Activated naive CD4-positive, alpha-beta T cell treated with anti-CD3 and anti-CD28 coated beads for 36 hours (primary cell): ENCODE data around the gene ANKRD13B. TPM values are rescaled to one million over a fixed set of nuclear protein-coding genes. Genes with fewer than 3 reads are reported as not detected.
"Not testable (repeated sequence)": the region's sequence is repeated elsewhere in the genome, so short reads cannot be mapped to it uniquely, and the experiment has no call there.

ENCODE experiments used
- CTCF ChIA-PET: fragments of 350-600 bp; sonication (Branson Sonifier 250); formaldehyde crosslinking; loops from one replicate; lab custom pipeline; 2021; ENCODE audit warnings: antibody characterized with exemption; lab: Charles Lee
- DNase-seq: peaks from one replicate; pipeline ENCODE4 v3.0.0-alpha.2; 2020
- H3K27ac Mint-ChIP-seq: one replicate; pipeline ENCODE4 v1.8.0; 2021; ENCODE audit warnings: mild to moderate bottlenecking, mixed read lengths
- H3K27me3 Mint-ChIP-seq: one replicate; pipeline ENCODE4 v1.8.0; 2021; ENCODE audit warnings: low read depth, mixed read lengths
- H3K36me3 Mint-ChIP-seq: one replicate; pipeline ENCODE4 v1.8.0; 2021; ENCODE audit warnings: low read depth, mixed read lengths
- H3K4me1 Mint-ChIP-seq: one replicate; pipeline ENCODE4 v1.8.0; 2021; ENCODE audit warnings: low read depth, mixed read lengths
- H3K4me3 Mint-ChIP-seq: one replicate; pipeline ENCODE4 v1.8.0; 2021; ENCODE audit warnings: mild to moderate bottlenecking, moderate library complexity, mixed read lengths
- H3K9me3 Mint-ChIP-seq: one replicate; pipeline ENCODE4 v1.8.0; 2021; ENCODE audit warnings: mixed read lengths
- intact Hi-C: fragments of 100-400 bp; cut with micrococcal nuclease; formaldehyde crosslinking; loops from one replicate; pipeline ENCODE4 v1.15.1; 2023
- total RNA-seq, 2 experiments: library from RNA; stranded (reverse); gene quantifications; one replicate each; pipeline ENCODE4 v1.2.3, GENCODE V29; 2021

ANKRD13B gene
- total RNA-seq, 2 experiments from 2014 or later: 14.1 to 14.6 TPM

DNA sequence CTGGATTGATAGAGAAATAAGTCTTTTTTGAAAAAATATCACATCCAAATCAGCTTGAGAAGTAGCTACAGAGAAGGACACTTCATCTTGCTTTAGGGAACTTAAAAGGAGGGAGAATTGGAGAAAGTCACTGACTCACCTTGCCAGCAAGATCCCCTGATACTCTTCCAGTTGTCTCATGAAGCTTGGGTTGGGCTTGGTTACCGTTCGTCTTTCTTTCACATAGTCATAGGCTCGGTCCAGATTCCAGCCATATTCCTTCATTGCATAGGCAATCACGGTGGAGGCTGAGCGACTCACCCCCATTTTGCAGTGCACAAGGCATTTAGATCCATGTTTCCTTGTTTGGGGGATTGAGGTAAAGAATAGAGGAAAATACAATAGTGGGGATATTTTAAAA, 55.1 kb downstream of the ANKRD13B start:
- H3K27ac Mint-ChIP-seq: peak overlapping the region; percentile 38
- DNase-seq: no peak
- no peaks in the 10 kb centered on the region for H3K9me3 Mint-ChIP-seq
- H3K4me3 Mint-ChIP-seq: no peak overlapping the region
- peaks cover 15% of the 10 kb centered on the region for H3K36me3 Mint-ChIP-seq
- intact Hi-C loops: no loop called here
- CTCF ChIA-PET: interaction anchor here (0.6 to 3.1 kb wide), 3 partner anchors 9 to 131 kb away, joined by 3 to 12 read pairs (median 3); no protein-coding TSS in a partner anchor
- H3K27me3 Mint-ChIP-seq: no peaks in the 10 kb centered on the region
- H3K4me1 Mint-ChIP-seq: peaks cover 17% of the 10 kb centered on the region

DNA sequence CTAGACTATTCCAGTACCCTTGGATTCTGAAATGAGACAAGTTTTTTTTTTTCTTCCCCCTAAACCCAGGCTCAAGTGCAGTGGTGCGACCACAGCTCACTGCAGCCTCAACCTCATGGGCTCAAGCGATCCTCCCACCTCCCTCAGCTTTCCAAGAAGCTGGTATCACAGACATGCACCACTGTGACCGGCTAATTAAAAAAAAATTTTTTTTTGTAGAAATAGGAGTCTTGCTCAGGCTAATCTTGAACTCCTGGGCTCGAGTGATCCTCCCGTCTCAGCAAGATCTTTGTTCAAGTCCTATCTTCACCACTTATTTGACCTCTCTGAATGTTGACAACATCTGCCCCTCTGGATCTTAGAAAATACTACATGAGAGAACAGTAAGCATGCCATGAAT, 56.4 kb downstream of the ANKRD13B start:
- no peak for DNase-seq
- no peaks in the 10 kb centered on the region for H3K9me3 Mint-ChIP-seq
- no peak overlapping the region for H3K27ac Mint-ChIP-seq
- intact Hi-C loops: no loop called here
- H3K36me3 Mint-ChIP-seq: peaks cover 17% of the 10 kb centered on the region
- no peaks in the 10 kb centered on the region for H3K27me3 Mint-ChIP-seq
- no peak overlapping the region for H3K4me3 Mint-ChIP-seq
- CTCF ChIA-PET: no interaction called here
- peaks cover 17% of the 10 kb centered on the region for H3K4me1 Mint-ChIP-seq

DNA sequence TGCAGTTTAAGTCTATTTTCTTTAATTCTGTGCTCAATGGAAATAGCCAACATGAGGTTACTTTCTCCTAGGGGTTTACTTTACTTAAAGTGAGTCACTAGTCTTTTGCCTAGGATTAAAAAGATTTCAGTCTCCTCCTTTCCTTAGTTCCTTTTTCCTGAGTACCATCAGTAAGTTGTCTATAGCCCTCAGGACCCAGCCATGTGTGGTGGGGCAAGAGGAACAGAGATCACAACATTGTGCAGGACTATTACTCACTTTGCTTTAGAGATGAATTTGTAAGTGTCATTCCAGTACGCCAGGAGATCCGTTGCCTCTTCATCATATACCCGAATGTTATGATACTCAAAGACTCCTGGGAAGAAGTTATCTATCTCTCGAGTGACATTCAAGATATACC, 57.5 kb downstream of the ANKRD13B start:
- peak overlapping the region; percentile 33 for H3K27ac Mint-ChIP-seq

DNA sequence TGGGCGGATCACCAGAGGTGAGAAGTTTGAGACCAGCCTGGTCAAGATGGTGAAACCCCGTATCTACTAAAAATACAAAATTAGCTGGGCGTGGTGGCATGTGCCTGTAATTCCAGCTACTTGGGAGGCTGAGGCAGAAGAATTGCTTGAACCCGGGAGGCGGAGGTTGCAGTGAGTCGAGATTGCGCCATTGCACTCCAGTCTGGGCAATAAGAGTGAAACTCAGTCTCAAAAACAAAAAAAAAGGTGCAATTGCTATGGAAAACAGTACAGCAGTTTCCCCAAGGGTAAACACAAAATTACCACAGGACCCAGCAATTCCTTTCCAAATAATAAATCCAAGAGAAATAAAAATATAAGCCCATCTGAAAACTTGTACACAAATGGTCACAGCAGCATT, 59.0 kb downstream of the ANKRD13B start:
- H3K27ac Mint-ChIP-seq, H3K4me3 Mint-ChIP-seq, H3K4me1 Mint-ChIP-seq, H3K9me3 Mint-ChIP-seq, intact Hi-C loops, H3K27me3 Mint-ChIP-seq, DNase-seq: not testable (repeated sequence)
- CTCF ChIA-PET: interaction anchor here (1.7 kb wide), 1 partner anchor 13 kb away, joined by 6 read pairs; no protein-coding TSS in a partner anchor
- H3K36me3 Mint-ChIP-seq: peaks cover 17% of the 10 kb centered on the region

More for the DNA sequence above, 57.5 kb downstream of the ANKRD13B start:
- DNase-seq: no peak
- Mint-ChIP-seq H3K36me3 (peaks cover 13% of the 10 kb centered on the region), H3K27me3 (no peaks in the 10 kb centered on the region), H3K4me1 (peaks cover 10% of the 10 kb centered on the region), H3K4me3 (no peak overlapping the region), H3K9me3 (no peaks in the 10 kb centered on the region)
- intact Hi-C loops: no loop called here
- CTCF ChIA-PET: no interaction called here

DNA sequence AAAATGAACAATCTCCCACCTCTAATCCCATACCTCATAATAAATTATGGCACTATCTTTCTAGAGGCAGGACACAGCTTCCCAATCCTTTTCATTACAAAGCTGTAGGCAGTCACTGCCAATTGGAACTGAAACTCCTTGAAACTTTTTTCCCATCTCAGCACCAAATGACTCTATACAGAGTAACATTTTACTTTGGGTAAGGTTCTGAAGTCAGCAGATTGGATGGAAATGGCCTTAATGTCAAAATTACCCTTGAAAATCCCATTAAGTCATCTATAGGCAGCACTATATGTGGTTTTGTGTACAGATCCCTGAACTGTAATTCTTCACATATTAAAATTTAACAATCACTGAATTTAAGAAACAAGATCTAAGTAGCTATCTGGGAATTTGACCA, 60.0 kb downstream of the ANKRD13B start:
- CTCF ChIA-PET: interaction anchor here (0.6 to 1.7 kb wide), 5 partner anchors 12 to 541 kb away, joined by 3 to 7 read pairs (median 5); no protein-coding TSS in a partner anchor
- no peaks in the 10 kb centered on the region for H3K27me3 Mint-ChIP-seq
- DNase-seq: no peak
- no peaks in the 10 kb centered on the region for H3K9me3 Mint-ChIP-seq
- H3K4me1 Mint-ChIP-seq: peaks cover 2% of the 10 kb centered on the region
- peaks cover 17% of the 10 kb centered on the region for H3K36me3 Mint-ChIP-seq
- intact Hi-C loops: no loop called here
- H3K27ac Mint-ChIP-seq: no peak overlapping the region
- H3K4me3 Mint-ChIP-seq: no peak overlapping the region

DNA sequence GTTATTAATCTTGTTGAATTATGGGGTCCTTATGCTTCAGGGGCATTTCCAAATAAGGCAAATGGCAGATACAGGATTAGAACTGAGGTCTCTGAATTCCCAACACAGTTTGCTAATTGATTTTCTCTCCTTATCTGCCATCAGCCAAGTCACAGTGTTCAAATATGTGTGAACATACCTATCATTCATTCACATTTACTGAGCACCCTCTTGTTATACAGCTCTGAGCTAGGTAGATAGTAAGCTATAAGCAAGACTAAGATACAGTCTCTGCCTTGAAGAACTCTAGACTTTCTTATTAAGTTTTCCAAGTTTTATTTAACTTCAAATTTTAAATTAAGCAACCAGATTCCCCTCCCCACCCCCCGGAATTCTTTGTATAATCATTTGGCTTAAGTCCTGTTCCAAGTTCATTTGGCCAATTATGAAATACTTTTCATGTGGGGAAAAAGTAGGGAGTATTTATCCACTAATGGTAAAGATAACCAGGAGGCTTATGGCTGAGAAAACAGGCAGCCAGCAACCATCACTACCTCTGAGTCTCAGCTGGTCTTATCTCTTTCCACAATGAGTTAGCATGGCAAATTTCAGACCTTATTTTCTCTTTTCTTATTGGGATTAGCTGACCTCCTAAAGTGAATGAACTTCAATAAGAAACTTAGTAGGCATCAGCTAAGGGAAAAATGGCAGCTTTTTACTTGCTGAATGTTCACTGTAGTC, 61.2 kb downstream of the ANKRD13B start:
- no peak for DNase-seq
- intact Hi-C loops: no loop called here
- H3K4me3 Mint-ChIP-seq: no peak overlapping the region
- H3K27me3 Mint-ChIP-seq: no peaks in the 10 kb centered on the region
- no peaks in the 10 kb centered on the region for H3K9me3 Mint-ChIP-seq
- peaks cover 12% of the 10 kb centered on the region for H3K36me3 Mint-ChIP-seq
- CTCF ChIA-PET: interaction anchor here (0.6 to 3.4 kb wide), 7 partner anchors 8 to 125 kb away, joined by 3 to 11 read pairs (median 4); no protein-coding TSS in a partner anchor
- H3K27ac Mint-ChIP-seq: no peak overlapping the region
- H3K4me1 Mint-ChIP-seq: peaks cover 4% of the 10 kb centered on the region

DNA sequence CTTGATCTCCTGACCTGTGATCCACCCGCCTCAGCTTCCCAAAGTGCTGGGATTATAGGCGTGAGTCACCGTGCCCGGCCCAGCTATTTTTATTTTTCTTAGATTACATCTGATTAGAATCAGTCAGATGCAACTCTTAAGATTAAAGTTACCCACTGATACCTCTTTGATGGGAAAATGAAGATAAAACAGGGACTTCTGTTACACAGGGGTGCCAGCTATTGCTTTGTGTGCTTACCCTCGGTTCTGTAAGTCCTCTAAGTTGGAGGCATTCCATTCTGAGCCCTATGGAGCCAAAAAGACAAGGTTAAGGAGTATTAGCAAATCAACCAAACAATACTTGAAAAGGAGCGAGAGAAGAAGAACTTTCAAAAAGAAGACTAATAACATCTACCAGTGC, 62.4 kb downstream of the ANKRD13B start:
- DNase-seq: no peak
- no peaks in the 10 kb centered on the region for H3K9me3 Mint-ChIP-seq
- peaks cover 14% of the 10 kb centered on the region for H3K36me3 Mint-ChIP-seq
- intact Hi-C loops: no loop called here
- peaks cover 15% of the 10 kb centered on the region for H3K4me1 Mint-ChIP-seq
- H3K4me3 Mint-ChIP-seq: no peak overlapping the region
- no peaks in the 10 kb centered on the region for H3K27me3 Mint-ChIP-seq
- no peak overlapping the region for H3K27ac Mint-ChIP-seq
- CTCF ChIA-PET: interaction anchor here (1.2 to 3.4 kb wide), 4 partner anchors 13 to 124 kb away, joined by 3 to 11 read pairs (median 7); no protein-coding TSS in a partner anchor

DNA sequence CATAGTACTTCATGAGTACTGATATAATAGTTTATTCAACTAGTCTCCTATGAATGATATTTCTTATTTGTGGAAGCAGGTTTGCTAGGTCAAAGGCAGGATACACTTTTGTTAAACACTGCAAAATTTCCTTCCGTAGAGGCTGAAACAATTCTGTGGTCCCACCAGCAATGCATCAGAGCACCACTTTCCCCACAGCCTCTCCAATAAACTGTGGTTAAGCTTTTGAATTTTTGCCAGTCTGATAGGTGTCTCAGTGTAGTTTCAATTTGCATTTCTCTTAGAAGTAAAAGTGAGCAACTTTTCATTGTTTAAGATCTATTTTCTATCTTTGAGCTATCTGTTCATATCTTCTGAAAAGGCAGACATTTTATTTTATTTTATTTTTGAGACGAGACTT, 66.2 kb downstream of the ANKRD13B start:
- Mint-ChIP-seq H3K27me3 (no peaks in the 10 kb centered on the region), H3K4me3 (no peak overlapping the region), H3K36me3 (peaks cover 16% of the 10 kb centered on the region), H3K9me3 (no peaks in the 10 kb centered on the region), H3K27ac (peak overlapping the region; percentile 69), H3K4me1 (peaks cover 31% of the 10 kb centered on the region)
- DNase-seq: peak; percentile 38
- CTCF ChIA-PET: interaction anchor here (0.7 to 1.2 kb wide), 4 partner anchors 20 to 272 kb away, joined by 3 to 5 read pairs (median 3); no protein-coding TSS in a partner anchor
- intact Hi-C loops: no loop called here

DNA sequence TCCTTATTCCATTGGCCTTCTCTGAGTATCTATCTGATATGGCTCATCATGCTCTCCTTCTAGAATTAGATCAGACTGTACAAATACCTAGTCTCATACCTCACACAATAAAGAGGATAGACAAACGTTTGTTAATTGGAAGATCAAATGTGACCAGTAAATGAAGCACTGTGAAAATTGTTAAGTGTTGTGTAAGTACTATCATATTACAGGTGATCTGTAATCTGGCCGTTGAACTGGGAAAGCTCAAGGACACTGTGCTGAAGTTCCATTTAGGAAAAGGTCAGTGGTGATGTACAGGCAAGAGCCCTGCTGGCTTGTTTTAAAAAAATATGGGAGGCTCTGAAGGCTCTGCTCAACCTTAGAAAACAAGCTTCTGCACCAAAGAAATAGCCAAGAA, 68.3 kb downstream of the ANKRD13B start:
- no peak overlapping the region for H3K27ac Mint-ChIP-seq
- peaks cover 46% of the 10 kb centered on the region for H3K4me1 Mint-ChIP-seq
- H3K9me3 Mint-ChIP-seq: no peaks in the 10 kb centered on the region
- CTCF ChIA-PET: interaction anchor here (1.3 kb wide), 1 partner anchor 21 kb away, joined by 3 read pairs; no protein-coding TSS in a partner anchor
- DNase-seq: no peak
- intact Hi-C loops: no loop called here
- no peaks in the 10 kb centered on the region for H3K27me3 Mint-ChIP-seq
- H3K4me3 Mint-ChIP-seq: no peak overlapping the region
- peaks cover 22% of the 10 kb centered on the region for H3K36me3 Mint-ChIP-seq

DNA sequence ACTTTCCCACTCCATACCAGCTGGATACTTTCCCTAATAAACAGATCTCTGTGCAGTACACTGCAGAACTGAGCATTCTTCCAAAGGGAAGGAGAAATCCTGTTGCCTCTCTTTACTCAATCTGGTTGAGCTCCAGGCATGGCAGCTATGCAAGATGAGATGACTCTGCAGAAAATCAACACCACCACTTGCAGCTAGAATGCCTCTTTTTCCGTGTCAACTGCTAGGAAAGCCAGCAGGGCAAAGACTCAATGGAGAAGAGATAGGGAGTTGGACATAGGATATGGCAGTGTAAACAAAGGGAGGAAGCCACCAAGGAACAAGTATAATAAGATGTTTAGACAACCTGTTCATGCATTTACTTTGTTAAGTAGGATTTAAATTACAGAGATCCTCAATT, 70.2 kb downstream of the ANKRD13B start:
- peaks cover 61% of the 10 kb centered on the region for H3K4me1 Mint-ChIP-seq
- intact Hi-C loops: no loop called here
- DNase-seq: no peak
- no peaks in the 10 kb centered on the region for H3K9me3 Mint-ChIP-seq
- CTCF ChIA-PET: interaction anchor here (0.7 to 1.4 kb wide), 7 partner anchors 9 to 116 kb away, joined by 3 to 6 read pairs (median 4); no protein-coding TSS in a partner anchor
- peaks cover 30% of the 10 kb centered on the region for H3K36me3 Mint-ChIP-seq
- H3K27me3 Mint-ChIP-seq: no peaks in the 10 kb centered on the region
- H3K27ac Mint-ChIP-seq: no peak overlapping the region
- no peak overlapping the region for H3K4me3 Mint-ChIP-seq
